Measurements from ENCODE around the gene WDR6.
A peak's percentile ranks its signal among the peaks of the same experiment; 100 is the strongest.

- TF ChIP-seq POLR2A (IDR thresholded peaks at IDR 0.05; ENCODE audit: low read length) (peak; percentile 100), GATA1 (IDR thresholded peaks at IDR 0.05; ENCODE audit: low read depth, low read length) (no peak)
These were observed 14.1 kb downstream of the WDR6 start for GRCh38 chr3:49021213-49021812.
